Breast epithelium (tissue), 4 donors: ENCODE data around the gene CKMT1A. TPM values are rescaled to one million over a fixed set of nuclear protein-coding genes. Genes with fewer than 3 reads are reported as not detected.
"Not testable (repeated sequence)": the region's sequence is repeated elsewhere in the genome, so short reads cannot be mapped to it uniquely, and the experiment has no call there.

Experiments used
- DNase-seq, 2 donors: peaks; one replicate each; pipeline ENCODE4 v3.0.0-alpha.2; 2019; ENCODE audit warnings: low spot score in 2 of 2
- H3K27ac ChIP-seq, 2 donors: fragments of 200-600 bp; sonication (generic) in 1 of 2; one replicate each; pipeline ENCODE4 v1.5.1; 2016 to 2019; ENCODE audit warnings: mild to moderate bottlenecking in 1 of 2
- H3K27me3 ChIP-seq, 2 donors: fragments of 200-600 bp; sonication (generic) in 1 of 2; one replicate each; pipeline versions ENCODE4 v1.5.1 to v1.6.0; 2017 to 2019; ENCODE audit warnings: control low read depth in 1 of 2, mild to moderate bottlenecking in 1 of 2
- H3K36me3 ChIP-seq: fragments of 200-600 bp; one replicate; pipeline ENCODE4 v1.5.1; 2019
- H3K4me1 ChIP-seq, 2 donors: fragments of 200-600 bp; sonication (generic); one replicate each; pipeline ENCODE4 v1.5.1; 2016 to 2019; ENCODE audit warnings: control low read depth in 1 of 2
- H3K4me3 ChIP-seq, 3 donors: fragments of 200-600 bp; sonication (generic); 1 replicate in 2 of 3; 2 replicates in 1 of 3; pipeline ENCODE4 v1.5.1; 2016 to 2019; ENCODE audit warnings: mild to moderate bottlenecking in 3 of 3, moderate library complexity in 2 of 3
- H3K9me3 ChIP-seq, 2 donors: fragments of 200-600 bp; sonication (generic) in 1 of 2; one replicate each; pipeline ENCODE4 v1.5.1; 2016 to 2019; ENCODE audit warnings: control low read depth in 1 of 2
- CTCF ChIP-seq, 3 donors: fragments of 450-650 bp; IDR thresholded peaks; one replicate each; pipeline ENCODE4 v1.5.1; 2016 to 2017; ENCODE audit warnings: antibody characterized with exemption in 3 of 3, mild to moderate bottlenecking in 3 of 3, moderate library complexity in 3 of 3
- POLR2A ChIP-seq: fragments of 450-650 bp; IDR thresholded peaks from one replicate; pipeline ENCODE4 v1.6.1; 2016; ENCODE audit warnings: antibody characterized with exemption, mild to moderate bottlenecking, moderate library complexity
- POLR2AphosphoS5 ChIP-seq, 3 donors: sonication (generic); formaldehyde crosslinking; IDR thresholded peaks; one replicate each; pipeline ENCODE4 v1.6.1; 2017; ENCODE audit warnings: antibody characterized with exemption in 3 of 3
- intact Hi-C: fragments of 100-400 bp; cut with DNase I; formaldehyde crosslinking; loops from one replicate; pipeline ENCODE4 v1.15.1; 2023; ENCODE audit warnings: low total_unique reads
- total RNA-seq, 3 donors: library from RNA; depleted of rRNA; stranded (reverse); fragments of >200 nt; gene quantifications; one replicate each; pipeline ENCODE4 v1.1.0, GENCODE V29; 2016

CKMT1A gene
- 1 to 10 TPM in 1 of 3 donors, under 1 TPM in 1, not detected in 1; 0.66 to 2.0 TPM for total RNA-seq

GRCh38 chr15:43693148-43694022 lies at the start of gene CKMT1A:
Gene CKMT1A, plus strand, starts transcription at chr15:43693859. Its CDS starts 192 bp downstream, at chr15:43694051.
- H3K9me3 ChIP-seq, H3K4me1 ChIP-seq, H3K27me3 ChIP-seq, H3K27ac ChIP-seq, DNase-seq, H3K4me3 ChIP-seq, intact Hi-C loops, H3K36me3 ChIP-seq: not testable (repeated sequence)

DNA sequence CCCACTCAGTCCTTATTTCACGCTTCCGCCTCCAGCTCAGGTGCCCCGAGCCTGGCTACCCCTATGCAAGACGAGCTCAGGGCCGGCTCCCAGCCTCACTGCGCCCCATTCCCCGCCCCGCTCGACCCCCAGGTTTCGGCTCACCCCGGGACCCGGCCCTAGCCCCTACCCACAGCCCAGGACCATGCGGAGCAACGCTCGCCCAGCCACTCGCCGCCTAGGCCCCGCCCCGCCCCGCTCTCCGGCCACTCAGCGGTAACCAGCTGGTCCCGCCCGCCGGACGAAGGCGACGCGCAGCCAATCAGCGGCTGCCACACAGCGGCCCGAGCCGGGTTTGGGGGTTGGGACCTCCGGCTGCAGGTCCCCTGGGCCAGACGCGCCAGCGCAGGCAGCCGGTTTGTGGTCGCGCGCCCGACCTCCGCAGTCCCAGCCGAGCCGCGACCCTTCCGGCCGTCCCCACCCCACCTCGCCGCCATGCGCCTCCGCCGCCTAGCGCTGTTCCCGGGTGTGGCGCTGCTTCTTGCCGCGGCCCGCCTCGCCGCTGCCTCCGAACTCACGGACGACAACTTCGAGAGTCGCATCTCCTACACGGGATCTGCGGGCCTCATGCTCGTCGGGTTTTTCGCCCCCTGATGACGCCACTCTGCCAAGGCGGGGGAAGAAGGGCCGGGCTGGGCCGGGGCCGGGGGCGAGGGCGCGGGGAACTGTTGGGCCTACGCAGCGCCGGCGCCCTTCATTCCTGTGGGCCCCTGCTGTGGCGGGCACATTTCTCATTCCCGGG lies 44.8 kb upstream of the CKMT1A start, which contains the start of gene CATSPER2:
Gene CATSPER2 (minus strand): TSS at position 196 of the 781 bp plus-strand sequence. CDS start 783 bp downstream, outside the sequence.
- intact Hi-C loops = no loop called here
- H3K27ac ChIP-seq = no peak within 1 kb of the TSS
- no peaks in the 10 kb centered on the region for H3K9me3 ChIP-seq
- H3K27me3 ChIP-seq = no peaks in the 10 kb centered on the region
- H3K36me3 ChIP-seq = no peaks in the 10 kb centered on the region
- no peak within 1 kb of the TSS for H3K4me3 ChIP-seq
- H3K4me1 ChIP-seq = no peaks in the 10 kb centered on the region
- DNase-seq = no peak
- no peak for TF ChIP-seq POLR2A
- no peak for TF ChIP-seq CTCF (IDR thresholded peaks at IDR 0.05)
- TF ChIP-seq POLR2AphosphoS5 (IDR thresholded peaks at IDR 0.05) = no peak

DNA sequence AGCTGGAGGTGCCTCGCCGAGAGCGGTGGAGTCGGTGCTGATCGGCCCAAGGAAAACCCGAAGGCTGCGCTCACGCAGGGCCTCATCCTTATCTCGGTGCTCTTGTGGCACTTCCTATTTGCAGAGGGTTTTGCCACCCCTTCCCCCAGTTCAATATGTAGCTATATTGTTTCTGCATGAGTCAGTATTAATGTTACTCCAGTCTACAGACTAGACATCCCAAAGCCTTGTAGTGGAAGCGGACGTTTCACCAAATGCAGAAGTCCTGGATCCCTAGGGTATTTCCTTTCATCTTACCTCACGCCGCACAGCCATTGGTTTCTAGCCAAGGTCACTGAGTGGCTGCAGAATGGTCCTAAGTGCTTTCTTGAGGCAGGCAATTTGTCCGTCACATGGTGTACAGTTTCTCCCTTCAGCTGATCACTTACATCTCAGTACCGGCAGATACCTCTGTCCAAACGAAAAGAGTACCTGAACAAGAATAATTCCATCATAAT lies 44.2 kb upstream of the CKMT1A start:
- H3K9me3 ChIP-seq, H3K36me3 ChIP-seq, intact Hi-C loops, H3K4me1 ChIP-seq, H3K27me3 ChIP-seq, H3K4me3 ChIP-seq, H3K27ac ChIP-seq, DNase-seq: not testable (repeated sequence)

- DNase-seq, intact Hi-C loops, H3K27ac ChIP-seq: not testable (repeated sequence)
Observed at GRCh38 chr15:43659727-43660126, 33.9 kb upstream of the CKMT1A start.

DNA sequence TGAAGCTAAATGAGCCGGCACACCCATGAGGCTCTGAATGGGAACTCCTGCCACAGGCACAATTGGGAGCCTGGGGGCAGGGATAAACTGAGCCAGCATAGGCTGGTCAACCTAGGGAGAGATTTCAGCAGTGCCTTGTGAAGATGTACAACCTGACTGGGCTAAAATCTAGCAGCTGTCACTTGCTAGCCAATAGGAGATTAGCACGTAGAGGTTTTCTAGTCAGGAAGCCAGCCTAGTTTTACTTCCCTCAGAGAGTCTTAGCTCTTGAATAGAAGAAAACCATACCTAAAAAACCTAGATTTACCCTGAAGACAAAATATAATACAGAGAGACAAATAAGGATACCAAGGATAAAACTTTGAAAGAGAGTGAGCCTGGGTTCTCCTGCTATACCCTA lies 31.4 kb upstream of the CKMT1A start:
- H3K27me3 ChIP-seq, H3K27ac ChIP-seq, DNase-seq, H3K9me3 ChIP-seq, H3K4me1 ChIP-seq, H3K36me3 ChIP-seq, H3K4me3 ChIP-seq, intact Hi-C loops: not testable (repeated sequence)

More at GRCh38 chr15:43659727-43660126, 33.9 kb upstream of the CKMT1A start:
- not testable (repeated sequence) for H3K27me3 ChIP-seq, H3K36me3 ChIP-seq, H3K9me3 ChIP-seq, H3K4me1 ChIP-seq, H3K4me3 ChIP-seq

- H3K4me1 ChIP-seq, H3K4me3 ChIP-seq, H3K36me3 ChIP-seq, H3K27me3 ChIP-seq, H3K9me3 ChIP-seq, DNase-seq, H3K27ac ChIP-seq, intact Hi-C loops: not testable (repeated sequence)
Observed at GRCh38 chr15:43663333-43663732, 30.3 kb upstream of the CKMT1A start.

DNA sequence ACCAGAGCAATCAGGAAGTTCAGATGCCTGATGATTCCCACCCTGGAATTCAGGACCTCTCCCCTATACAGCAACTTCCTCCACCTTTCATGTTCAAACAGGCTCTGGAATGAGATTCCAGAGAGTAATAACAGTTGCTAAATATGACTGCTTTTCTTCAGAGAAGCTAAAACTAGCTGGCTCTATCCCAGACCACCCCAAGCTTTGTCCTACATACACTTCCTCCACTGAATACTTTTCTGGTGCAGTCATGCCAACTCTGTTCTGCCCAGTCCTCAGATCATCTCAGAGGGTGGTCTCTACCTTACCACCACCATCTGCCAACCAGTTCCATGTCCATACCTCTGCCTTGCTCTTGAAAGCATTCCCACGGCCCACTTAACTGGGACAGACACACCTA lies 27.5 kb upstream of the CKMT1A start:
- H3K4me1 ChIP-seq, H3K36me3 ChIP-seq, intact Hi-C loops, DNase-seq, H3K9me3 ChIP-seq, H3K4me3 ChIP-seq, H3K27ac ChIP-seq, H3K27me3 ChIP-seq: not testable (repeated sequence)

DNA sequence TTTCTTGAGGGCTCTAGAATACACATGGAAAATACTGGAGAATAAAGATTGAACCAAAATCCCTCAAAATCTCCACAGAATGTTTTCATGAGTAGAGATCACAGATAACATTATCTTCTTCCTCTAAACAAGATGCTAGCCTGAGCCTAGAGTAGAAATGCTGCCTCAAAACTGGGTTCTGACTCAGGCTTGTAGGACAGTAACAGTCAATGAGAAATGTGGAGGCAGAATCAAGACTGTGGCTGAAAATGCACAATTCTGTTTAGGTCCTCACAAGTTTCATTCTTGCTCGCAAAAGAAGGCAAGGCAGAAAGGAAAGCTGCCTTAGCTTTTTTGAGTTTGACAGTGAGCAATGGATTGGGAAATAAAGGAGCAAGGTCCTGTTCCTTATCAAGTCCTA lies 19.5 kb upstream of the CKMT1A start:
- H3K27ac ChIP-seq, DNase-seq, H3K9me3 ChIP-seq, intact Hi-C loops, H3K4me3 ChIP-seq, H3K36me3 ChIP-seq, H3K27me3 ChIP-seq, H3K4me1 ChIP-seq: not testable (repeated sequence)

DNA sequence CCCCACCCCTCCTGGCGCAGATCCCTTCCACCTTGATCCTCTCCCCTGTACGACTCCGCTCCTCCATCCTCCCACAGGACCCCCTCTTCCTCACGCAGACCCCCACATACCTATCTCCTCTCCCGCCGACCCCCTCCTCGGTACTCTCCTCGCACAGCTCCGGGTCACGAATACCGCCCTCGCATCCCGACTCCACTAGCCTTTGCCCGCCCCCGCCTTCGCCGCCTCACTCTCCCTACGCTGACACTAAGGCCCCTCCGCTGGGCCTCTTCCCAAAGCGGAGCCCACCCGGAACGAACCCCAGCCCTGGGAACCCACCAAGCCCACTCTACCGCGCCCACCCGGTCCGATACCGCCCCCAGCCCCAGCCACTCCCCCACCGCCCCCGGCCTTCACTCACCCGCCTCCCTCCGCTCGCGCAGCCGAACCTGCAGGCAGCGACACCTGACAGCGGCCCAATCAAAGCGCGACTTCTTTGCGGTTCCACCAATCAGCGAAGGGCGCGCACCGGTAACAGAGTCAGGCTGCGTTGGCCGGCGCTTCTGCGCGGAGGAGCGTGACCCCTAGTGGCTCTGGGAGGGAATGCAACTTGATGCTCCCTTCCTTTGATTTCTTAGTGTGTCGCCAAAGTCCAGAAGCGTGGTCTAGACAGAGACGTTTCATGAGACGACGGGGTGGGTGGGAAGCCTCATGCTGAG lies 3.9 kb upstream of the CKMT1A start:
- H3K27ac ChIP-seq, H3K27me3 ChIP-seq, intact Hi-C loops, H3K9me3 ChIP-seq, DNase-seq, H3K4me1 ChIP-seq, H3K4me3 ChIP-seq, H3K36me3 ChIP-seq: not testable (repeated sequence)

DNA sequence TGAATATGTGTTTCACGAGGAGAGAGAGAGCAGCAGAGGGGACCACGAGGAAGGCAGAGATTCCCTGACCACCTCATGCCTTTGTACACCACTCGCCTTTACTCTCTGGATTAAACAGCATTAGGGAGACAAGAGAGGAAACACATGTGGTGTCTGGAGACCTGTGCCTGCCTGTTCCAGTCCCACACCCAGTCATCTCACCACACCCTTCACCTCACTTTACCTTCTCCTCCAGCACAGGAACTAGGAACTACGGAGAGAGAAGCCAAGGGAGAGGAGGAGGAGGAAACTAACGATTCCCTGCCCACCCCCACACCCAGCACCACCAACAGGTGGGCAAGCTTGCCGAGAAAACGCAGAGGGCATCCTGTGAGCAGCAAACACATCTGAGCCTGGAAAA lies 980 bp upstream of the CKMT1A start:
- H3K27me3 ChIP-seq, H3K36me3 ChIP-seq, H3K4me1 ChIP-seq, DNase-seq, intact Hi-C loops, H3K9me3 ChIP-seq, H3K4me3 ChIP-seq, H3K27ac ChIP-seq: not testable (repeated sequence)
